Heart left ventricle (tissue), 16 donors: ENCODE data around the gene VPS37D. TPM values are rescaled to one million over a fixed set of nuclear protein-coding genes. Genes with fewer than 3 reads are reported as not detected.
A peak's percentile ranks its signal among the peaks of the same experiment; 100 is the strongest.

Experiments
- ATAC-seq, 4 donors: fragments of 200-7000 bp; cut with Tn5 transposase; one replicate each; pipeline ENCODE4 v1.9.1; 2020 to 2022; ENCODE audit warnings: moderate library complexity in 4 of 4, mild to moderate bottlenecking in 3 of 4, moderate number of reproducible peaks in 1 of 4
- DNase-seq, 5 donors: peaks; one replicate each; pipeline ENCODE4 v3.0.0-alpha.2; 2020
- H3K27ac ChIP-seq, 12 donors: fragments of 200-600 bp; sonication (generic) in 4 of 12; one replicate each; pipeline versions ENCODE4 v1.5.0 to v1.8.0; 2016 to 2022; ENCODE audit warnings: mild to moderate bottlenecking in 2 of 12
- H3K27me3 ChIP-seq, 9 donors: fragments of 200-600 bp; sonication (generic) in 2 of 9; one replicate each; pipeline versions ENCODE4 v1.5.1 to v1.8.0; 2016 to 2022; ENCODE audit warnings: mild to moderate bottlenecking in 3 of 9
- H3K36me3 ChIP-seq, 9 donors: fragments of 200-600 bp; sonication (generic) in 2 of 9; one replicate each; pipeline versions ENCODE4 v1.5.0 to v1.8.0; 2018 to 2022; ENCODE audit warnings: mild to moderate bottlenecking in 2 of 9
- H3K4me1 ChIP-seq, 12 donors: fragments of 200-600 bp; sonication (generic) in 4 of 12; one replicate each; pipeline versions ENCODE4 v1.5.0 to v1.8.0; 2016 to 2022; ENCODE audit warnings: mild to moderate bottlenecking in 3 of 12
- H3K4me3 ChIP-seq, 12 donors: fragments of 200-600 bp; sonication (generic) in 4 of 12; one replicate each; pipeline versions ENCODE4 v1.5.0 to v1.8.0; 2017 to 2022; ENCODE audit warnings: mild to moderate bottlenecking in 9 of 12, moderate library complexity in 4 of 12
- H3K9me3 ChIP-seq, 12 donors: fragments of 200-600 bp; sonication (generic) in 4 of 12; one replicate each; pipeline versions ENCODE4 v1.5.0 to v1.8.0; 2016 to 2022; ENCODE audit warnings: mild to moderate bottlenecking in 1 of 12
- CTCF ChIP-seq, 12 donors: fragments of 200-600 bp; sonication (generic) in 4 of 12; IDR thresholded peaks; one replicate each; pipeline versions ENCODE4 v1.5.0 to v1.8.0; 2018 to 2022; ENCODE audit warnings: antibody characterized with exemption in 12 of 12, mild to moderate bottlenecking in 5 of 12
- POLR2A ChIP-seq, 2 donors: fragments of 450-650 bp; IDR thresholded peaks; one replicate each; pipeline ENCODE4 v1.6.1; 2017; ENCODE audit warnings: antibody characterized with exemption in 2 of 2, mild to moderate bottlenecking in 2 of 2, moderate library complexity in 2 of 2
- WGBS, 4 donors: extraction: QIAGEN DNeasy Blood & Tissue Kit in 2 of 4; methylation state at CpG; one replicate each; pipeline versions ENCODE4 v1.1.5 to v1.1.7; 2013 to 2018; 5-methylcytosine and 5-hydroxymethylcytosine counted together
- intact Hi-C, 10 donors: fragments of 100-400 bp; cut with DNase I; formaldehyde crosslinking; loops; one replicate each; pipeline versions ENCODE4 v1.11.1 to v1.14.2; 2022
- polyA plus RNA-seq, 2 donors: library from polyadenylated mRNA; stranded (reverse); fragments of 200-250 nt; gene quantifications; one replicate each; pipeline ENCODE4 v1.2.3, GENCODE V29; 2013
- total RNA-seq, 9 donors: library from RNA; depleted of rRNA in 2 of 9; stranded (reverse); fragments of >200 nt in 2 of 9; fragmentation: NEBNext Ultra II Directional in 3 of 9; extraction: Animal tissue kit (Norgen Biotek cat#: 25700) in 3 of 9; gene quantifications; one replicate each; pipeline versions ENCODE4 v1.1.0 to v1.2.4, GENCODE V29; 2016 to 2023
- donor health status: ischemic (EF 13 %, LVEDD 7.1; RV severe dilation, severe dysfunction).
- donor health status: healthy with polysubstance abuse.
- donor health status: DM: no; HTN: yes; CAD: no.
- donor health status: DM: no; HTN: no; CAD: no.
- donor health status: ischemic (EF 25% LVEDD 6.9; RV normal size, moderate dysfunction).
- donor health status: ischemic (EF 25% LVEDD 5.7; RV mildly dilated, moderate dysfunction).
- donor health status: healthy.
- donor health status: DM: yes; HTN: yes; CAD: no.
- donor health status: ischemic (EF 35%, LVEDD 5.7; RV mildly dilated, moderate dysfunction).
- donor health status: nonischemic (EF 11% LVEDD 7.7; RV severe dilation, severe dysfunction).
- donor health status: DM: yes; HTN: yes; CAD: no.
- donor health status: PGD.
- donor health status: ischemic (EF 29% LVEDD 5.4; RV normal size, mild dysfunction).
- donor health status: nonischemic (EF 23%, LVEDD 6.1; RV moderate dilation, normal function).

The VPS37D gene
- total and polyA plus RNA-seq, 11 donors = 1.1 to 2.9 (median 2.6) TPM

- no peak overlapping the region for H3K4me3 ChIP-seq
- H3K36me3 ChIP-seq = peaks cover 0 to 20% (median 7%) of the 10 kb centered on the region in 9 donors
- peak overlapping the region in 3 of 12 donors; percentile 33 to 53 (median 52) for H3K27ac ChIP-seq
- H3K27me3 ChIP-seq = no peaks in the 10 kb centered on the region
- no peak for TF ChIP-seq POLR2A (IDR thresholded peaks at IDR 0.05)
- TF ChIP-seq CTCF (IDR thresholded peaks at IDR 0.05) = no peak
- DNase-seq (peak in 3 of 5 donors; percentile 20 to 69 (median 29)), ATAC-seq (peak in 1 of 4 donors; percentile 21)
- 56 to 63% (median 61%) methylated on average over 5 to 6 of the region's 6 CpGs for WGBS, 4 donors
- H3K4me1 ChIP-seq = peaks cover 7 to 40% (median 26%) of the 10 kb centered on the region in 12 donors
- no peaks in the 10 kb centered on the region for H3K9me3 ChIP-seq
- intact Hi-C loops = no loop called here
Observed at GRCh38 chr7:73678862-73679261, 11.2 kb downstream of the VPS37D start.

- ATAC-seq (no peak), DNase-seq (peak in 1 of 5 donors; percentile 4)
- Histone ChIP-seq H3K27ac (peak overlapping the region in 3 of 12 donors; percentile 25 to 53 (median 52)), H3K36me3 (peaks cover 0 to 20% (median 7%) of the 10 kb centered on the region in 9 donors), H3K27me3 (no peaks in the 10 kb centered on the region), H3K4me3 (no peak overlapping the region), H3K9me3 (no peaks in the 10 kb centered on the region), H3K4me1 (peaks cover 7 to 45% (median 31%) of the 10 kb centered on the region in 12 donors)
- WGBS, 4 donors = 93 to 100% (median 96%) methylated on average over 2 of the region's 2 CpGs
- intact Hi-C loops = loop anchor here in 2 of 10 donors (5.0 kb wide), 2 partner anchors 38 to 58 kb away; partner anchors contain the start of genes STX1A (in 2 of the 2) and ABHD11 (in 1 of the 2)
- TF ChIP-seq POLR2A (IDR thresholded peaks at IDR 0.05) = no peak
- no peak for TF ChIP-seq CTCF (IDR thresholded peaks at IDR 0.05)
Observed at GRCh38 chr7:73679709-73680108, 12.1 kb downstream of the VPS37D start.

- Histone ChIP-seq H3K4me3 (no peak overlapping the region), H3K36me3 (peaks cover 0 to 20% (median 7%) of the 10 kb centered on the region in 9 donors), H3K4me1 (peaks cover 7 to 49% (median 31%) of the 10 kb centered on the region in 12 donors), H3K9me3 (no peaks in the 10 kb centered on the region), H3K27me3 (no peaks in the 10 kb centered on the region), H3K27ac (no peak overlapping the region)
- ATAC-seq (no peak), DNase-seq (peak in 1 of 5 donors; percentile 28)
- 68 to 82% (median 80%) methylated on average over 7 of the region's 7 CpGs for WGBS, 4 donors
- TF ChIP-seq CTCF (IDR thresholded peaks at IDR 0.05) (no peak), POLR2A (IDR thresholded peaks at IDR 0.05) (no peak)
- intact Hi-C loops = loop anchor here in 2 of 10 donors (5.0 kb wide), 2 partner anchors 37 to 57 kb away; partner anchors contain the start of genes STX1A (in 2 of the 2) and ABHD11 (in 1 of the 2)
Observed at GRCh38 chr7:73680501-73680900, 12.9 kb downstream of the VPS37D start.

GRCh38 chr7:73681031-73681430 lies 13.4 kb downstream of the VPS37D start:
- intact Hi-C loops = loop anchor here in 2 of 10 donors (5.0 kb wide), 2 partner anchors 36 to 56 kb away; partner anchors contain the start of genes STX1A (in 2 of the 2) and ABHD11 (in 1 of the 2)
- peak in 1 of 5 donors; percentile 1 for DNase-seq
- Histone ChIP-seq H3K4me1 (peaks cover 7 to 49% (median 31%) of the 10 kb centered on the region in 12 donors), H3K9me3 (no peaks in the 10 kb centered on the region), H3K27me3 (no peaks in the 10 kb centered on the region), H3K4me3 (peak overlapping the region in 7 of 12 donors; percentile 89 to 100 (median 98)), H3K36me3 (peaks cover 0 to 20% (median 7%) of the 10 kb centered on the region in 9 donors), H3K27ac (peak overlapping the region in 1 of 12 donors; percentile 24)
- ATAC-seq = no peak
- WGBS, 4 donors = 61 to 71% (median 65%) methylated on average over 8 of the region's 8 CpGs
- no peak for TF ChIP-seq CTCF (IDR thresholded peaks at IDR 0.05)
